Muscle layer of colon (tissue), 2 donors: ENCODE data around the gene LSM4.

ENCODE experiments used
- H3K27ac ChIP-seq: one replicate; pipeline ENCODE4 v1.7.0; 2013; ENCODE audit warnings: low read depth, mild to moderate bottlenecking, low read length, moderate library complexity
- H3K27me3 ChIP-seq, 2 donors: one replicate each; pipeline ENCODE4 v1.7.0; 2013; ENCODE audit warnings: low read length in 2 of 2, mild to moderate bottlenecking in 2 of 2; ENCODE audit not compliant: insufficient read depth in 2 of 2, control insufficient read depth in 1 of 2
- H3K36me3 ChIP-seq: one replicate; pipeline ENCODE4 v1.7.0; 2013; ENCODE audit warnings: mild to moderate bottlenecking, low read length; ENCODE audit not compliant: insufficient read depth
- H3K4me1 ChIP-seq: one replicate; pipeline ENCODE4 v1.7.0; 2013; ENCODE audit warnings: mild to moderate bottlenecking, low read length; ENCODE audit not compliant: insufficient read depth
- H3K4me3 ChIP-seq, 2 donors: one replicate each; pipeline ENCODE4 v1.7.0; 2013; ENCODE audit warnings: low read length in 2 of 2, low read depth in 1 of 2, mild to moderate bottlenecking in 1 of 2, moderate library complexity in 1 of 2
- H3K9ac ChIP-seq: one replicate; pipeline ENCODE4 v1.7.0; 2013; ENCODE audit warnings: low read length
- H3K9me3 ChIP-seq: one replicate; pipeline ENCODE4 v1.7.0; 2013; ENCODE audit warnings: mild to moderate bottlenecking, low read length
- donor health status: abdominal sarcoma.
- donor health status: Adenocarcinoma of cecum.

Gene LSM4

GRCh38 chr19:18299654-18300053 lies 23.2 kb downstream of the LSM4 start:
- Histone ChIP-seq H3K4me3 (no peak overlapping the region), H3K27ac (no peak overlapping the region)

GRCh38 chr19:18298601-18299000 lies 24.3 kb downstream of the LSM4 start:
- no peak overlapping the region for H3K4me3 ChIP-seq
- H3K4me1 ChIP-seq = peaks cover 16% of the 10 kb centered on the region
- H3K27me3 ChIP-seq = no peaks in the 10 kb centered on the region
- H3K36me3 ChIP-seq = no peaks in the 10 kb centered on the region
- no peaks in the 10 kb centered on the region for H3K9me3 ChIP-seq
- H3K27ac ChIP-seq = no peak overlapping the region
- no peak overlapping the region for H3K9ac ChIP-seq

More at GRCh38 chr19:18299654-18300053, 23.2 kb downstream of the LSM4 start:
- Histone ChIP-seq H3K9ac (no peak overlapping the region), H3K4me1 (peaks cover 25% of the 10 kb centered on the region), H3K36me3 (no peaks in the 10 kb centered on the region), H3K9me3 (no peaks in the 10 kb centered on the region), H3K27me3 (no peaks in the 10 kb centered on the region)

- Histone ChIP-seq H3K4me1 (peaks cover 18% of the 10 kb centered on the region), H3K9me3 (no peaks in the 10 kb centered on the region), H3K27me3 (no peaks in the 10 kb centered on the region), H3K4me3 (no peak overlapping the region), H3K27ac (no peak overlapping the region), H3K36me3 (no peaks in the 10 kb centered on the region), H3K9ac (no peak overlapping the region)
Observed at GRCh38 chr19:18297308-18297707, 25.6 kb downstream of the LSM4 start.

GRCh38 chr19:18295034-18295451 lies 27.8 kb downstream of the LSM4 start:
- no peak overlapping the region for H3K9ac ChIP-seq
- H3K4me1 ChIP-seq = peaks cover 13% of the 10 kb centered on the region
- no peak overlapping the region for H3K4me3 ChIP-seq
- no peak overlapping the region for H3K27ac ChIP-seq
- H3K9me3 ChIP-seq = no peaks in the 10 kb centered on the region
- no peaks in the 10 kb centered on the region for H3K27me3 ChIP-seq
- H3K36me3 ChIP-seq = no peaks in the 10 kb centered on the region

GRCh38 chr19:18294467-18294864 lies 28.4 kb downstream of the LSM4 start:
- H3K27me3 ChIP-seq = no peaks in the 10 kb centered on the region
- H3K4me1 ChIP-seq = peaks cover 14% of the 10 kb centered on the region
- H3K9ac ChIP-seq = no peak overlapping the region
- no peaks in the 10 kb centered on the region for H3K9me3 ChIP-seq
- H3K36me3 ChIP-seq = no peaks in the 10 kb centered on the region
- H3K27ac ChIP-seq = no peak overlapping the region
- H3K4me3 ChIP-seq = no peak overlapping the region

- peak overlapping the region; percentile 79 for H3K27ac ChIP-seq
- H3K4me1 ChIP-seq = peaks cover 14% of the 10 kb centered on the region
- H3K27me3 ChIP-seq = no peaks in the 10 kb centered on the region
- no peak overlapping the region for H3K4me3 ChIP-seq
- no peaks in the 10 kb centered on the region for H3K36me3 ChIP-seq
- peak overlapping the region; percentile 88 for H3K9ac ChIP-seq
- H3K9me3 ChIP-seq = no peaks in the 10 kb centered on the region
Observed at GRCh38 chr19:18293642-18294466, 29.0 kb downstream of the LSM4 start.

GRCh38 chr19:18292810-18293641 lies 29.9 kb downstream of the LSM4 start:
- Histone ChIP-seq H3K9ac (peak overlapping the region; percentile 88), H3K9me3 (no peaks in the 10 kb centered on the region), H3K4me3 (peak overlapping the region; percentile 79 to 95), H3K36me3 (no peaks in the 10 kb centered on the region), H3K27ac (peak overlapping the region; percentile 79), H3K27me3 (no peaks in the 10 kb centered on the region), H3K4me1 (peaks cover 14% of the 10 kb centered on the region)

GRCh38 chr19:18292462-18292809 lies 30.4 kb downstream of the LSM4 start:
- H3K4me3 ChIP-seq = peak overlapping the region; percentile 79 to 95
- peaks cover 14% of the 10 kb centered on the region for H3K4me1 ChIP-seq
- peak overlapping the region; percentile 79 for H3K27ac ChIP-seq
- peak overlapping the region; percentile 88 for H3K9ac ChIP-seq
- no peaks in the 10 kb centered on the region for H3K36me3 ChIP-seq
- no peaks in the 10 kb centered on the region for H3K9me3 ChIP-seq
- H3K27me3 ChIP-seq = no peaks in the 10 kb centered on the region

GRCh38 chr19:18291590-18292461 lies 31.1 kb downstream of the LSM4 start:
- H3K36me3 ChIP-seq = no peaks in the 10 kb centered on the region
- H3K27ac ChIP-seq = peak overlapping the region; percentile 79
- peak overlapping the region; percentile 88 for H3K9ac ChIP-seq
- no peaks in the 10 kb centered on the region for H3K9me3 ChIP-seq
- peak overlapping the region; percentile 79 to 95 for H3K4me3 ChIP-seq
- peaks cover 14% of the 10 kb centered on the region for H3K4me1 ChIP-seq
- no peaks in the 10 kb centered on the region for H3K27me3 ChIP-seq

GRCh38 chr19:18291019-18291524 lies 31.8 kb downstream of the LSM4 start:
- Histone ChIP-seq H3K4me1 (peaks cover 14% of the 10 kb centered on the region), H3K27me3 (no peaks in the 10 kb centered on the region), H3K27ac (peak overlapping the region; percentile 79), H3K4me3 (peak overlapping the region; percentile 79 to 95), H3K9me3 (no peaks in the 10 kb centered on the region), H3K36me3 (no peaks in the 10 kb centered on the region), H3K9ac (peak overlapping the region; percentile 88)
